Nephron progenitor cell (in vitro differentiated cells): ENCODE data around the gene HPS6.

ENCODE experiments used
- DNase-seq: peaks from one replicate; pipeline ENCODE4 v3.0.0; 2021
- H3K27ac Mint-ChIP-seq: 2 replicates; pipeline ENCODE4 v1.8.0; 2021; ENCODE audit warnings: mild to moderate bottlenecking, moderate library complexity, mixed read lengths
- H3K27me3 Mint-ChIP-seq: 2 replicates; pipeline ENCODE4 v1.8.0; 2021; ENCODE audit warnings: mild to moderate bottlenecking, low read depth, mixed read lengths; ENCODE audit not compliant: poor library complexity
- H3K36me3 Mint-ChIP-seq: 2 replicates; pipeline ENCODE4 v1.8.0; 2021; ENCODE audit warnings: low read depth, mixed read lengths
- H3K4me1 Mint-ChIP-seq: 2 replicates; pipeline ENCODE4 v1.8.0; 2021; ENCODE audit warnings: mixed read lengths
- H3K4me3 Mint-ChIP-seq: 2 replicates; pipeline ENCODE4 v1.8.0; 2021; ENCODE audit warnings: mild to moderate bottlenecking, moderate library complexity, mixed read lengths
- H3K9me3 Mint-ChIP-seq: 2 replicates; pipeline ENCODE4 v1.8.0; 2021; ENCODE audit warnings: mild to moderate bottlenecking, moderate library complexity, mixed read lengths
- CTCF ChIP-seq: fragments of 200-600 bp; sonication (generic); IDR thresholded peaks from 2 replicates; pipeline ENCODE4 v1.5.0; 2021; ENCODE audit warnings: antibody characterized with exemption

Gene HPS6

DNA sequence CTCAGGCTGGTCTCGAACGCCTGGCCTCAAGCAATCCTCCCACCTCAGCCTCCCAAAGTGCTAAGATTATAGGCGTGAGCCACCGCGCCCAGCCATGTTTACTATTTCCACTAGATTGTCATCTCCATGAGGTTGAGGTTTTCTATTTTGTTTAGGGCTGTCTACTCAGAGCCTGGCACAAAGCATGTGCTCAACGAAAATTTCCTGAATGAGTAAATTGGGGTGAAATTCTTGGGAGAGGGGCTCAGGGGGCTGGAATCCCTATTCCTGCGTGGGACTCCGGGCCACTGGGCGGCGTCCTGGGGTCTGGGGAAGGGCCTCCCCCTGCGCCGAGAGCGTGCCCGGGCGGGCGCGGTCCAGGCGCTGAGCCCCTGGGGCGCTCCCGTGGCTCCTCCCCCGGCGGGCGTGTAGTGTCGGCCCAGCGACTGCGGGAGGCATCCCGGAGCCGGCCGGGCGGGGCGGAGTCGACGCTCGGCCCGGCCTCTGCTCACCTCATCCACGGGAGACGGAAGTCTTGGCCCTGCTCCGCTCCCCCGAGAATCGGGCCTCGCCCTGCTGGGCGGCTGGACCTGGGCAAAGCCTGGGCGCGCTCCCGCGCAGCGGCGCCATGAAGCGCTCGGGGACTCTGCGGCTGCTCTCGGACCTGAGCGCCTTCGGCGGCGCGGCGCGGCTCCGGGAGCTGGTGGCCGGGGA lies at the start of gene HPS6:
TSS of gene HPS6 (plus strand) at position 482 of the 693 bp plus-strand sequence. CDS start at position 608, 126 bp downstream.
- no peak for TF ChIP-seq CTCF
- peaks cover 7% of the 10 kb centered on the region for H3K4me1 Mint-ChIP-seq
- H3K4me3 Mint-ChIP-seq = peak within 1 kb of the TSS; percentile 87
- no peaks in the 10 kb centered on the region for H3K9me3 Mint-ChIP-seq
- peak; percentile 85 for DNase-seq
- H3K36me3 Mint-ChIP-seq = no peaks in the 10 kb centered on the region
- peaks cover 36% of the 10 kb centered on the region for H3K27me3 Mint-ChIP-seq
- no peak within 1 kb of the TSS for H3K27ac Mint-ChIP-seq

DNA sequence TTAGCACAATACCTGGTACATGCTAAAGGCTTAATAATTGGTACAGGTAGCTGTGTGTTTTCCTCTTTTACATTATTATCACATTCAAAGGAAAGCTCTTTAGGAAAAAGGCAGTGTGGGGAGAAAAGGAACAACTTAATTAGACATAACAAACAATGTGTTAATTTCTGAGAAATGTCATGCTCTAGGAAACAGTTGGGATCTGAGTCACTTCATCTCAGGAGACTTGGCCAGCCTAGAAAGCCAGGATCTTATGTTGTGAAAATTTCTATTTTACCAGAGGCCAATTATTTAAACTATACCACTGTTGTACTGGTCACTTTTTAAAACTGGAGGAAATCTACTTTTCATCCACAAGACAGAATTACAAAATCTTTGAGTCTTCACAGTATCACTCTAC lies 48.7 kb upstream of the HPS6 start:
- Mint-ChIP-seq H3K9me3 (no peaks in the 10 kb centered on the region), H3K27me3 (no peaks in the 10 kb centered on the region), H3K4me1 (no peaks in the 10 kb centered on the region), H3K27ac (no peak overlapping the region), H3K4me3 (no peak overlapping the region), H3K36me3 (peaks cover 23% of the 10 kb centered on the region)
- TF ChIP-seq CTCF = no peak
- DNase-seq = no peak

- H3K27ac Mint-ChIP-seq = no peak overlapping the region
- H3K27me3 Mint-ChIP-seq = no peaks in the 10 kb centered on the region
- H3K36me3 Mint-ChIP-seq = peaks cover 31% of the 10 kb centered on the region
- peaks cover 5% of the 10 kb centered on the region for H3K9me3 Mint-ChIP-seq
- H3K4me3 Mint-ChIP-seq = no peak overlapping the region
- no peak for TF ChIP-seq CTCF
- no peaks in the 10 kb centered on the region for H3K4me1 Mint-ChIP-seq
- DNase-seq = no peak
These were observed 47.9 kb upstream of the HPS6 start for GRCh38 chr10:102017295-102017694.

DNA sequence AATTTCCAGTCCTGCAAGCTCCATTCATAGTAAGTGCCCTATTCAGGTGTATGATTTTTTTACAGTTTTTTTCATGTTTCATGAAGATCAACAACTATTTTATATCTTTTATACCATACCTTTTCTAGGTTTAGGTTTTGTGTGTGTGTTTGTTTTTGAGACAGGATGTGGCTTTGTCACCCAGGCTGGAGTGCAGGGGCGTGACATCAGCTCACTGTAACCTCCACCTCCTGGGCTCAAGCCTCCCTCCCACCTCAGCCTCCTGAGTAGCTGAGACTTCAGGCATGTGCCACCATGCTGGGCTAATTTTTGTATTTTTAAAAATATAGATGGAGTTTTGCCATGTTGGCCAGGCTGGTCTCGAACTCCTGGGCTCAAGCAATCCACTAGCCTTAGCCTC lies 44.2 kb upstream of the HPS6 start:
- DNase-seq = no peak
- H3K36me3 Mint-ChIP-seq = peaks cover 55% of the 10 kb centered on the region
- no peaks in the 10 kb centered on the region for H3K27me3 Mint-ChIP-seq
- H3K4me1 Mint-ChIP-seq = no peaks in the 10 kb centered on the region
- H3K4me3 Mint-ChIP-seq = no peak overlapping the region
- H3K9me3 Mint-ChIP-seq = peaks cover 5% of the 10 kb centered on the region
- no peak for TF ChIP-seq CTCF
- H3K27ac Mint-ChIP-seq = no peak overlapping the region

DNA sequence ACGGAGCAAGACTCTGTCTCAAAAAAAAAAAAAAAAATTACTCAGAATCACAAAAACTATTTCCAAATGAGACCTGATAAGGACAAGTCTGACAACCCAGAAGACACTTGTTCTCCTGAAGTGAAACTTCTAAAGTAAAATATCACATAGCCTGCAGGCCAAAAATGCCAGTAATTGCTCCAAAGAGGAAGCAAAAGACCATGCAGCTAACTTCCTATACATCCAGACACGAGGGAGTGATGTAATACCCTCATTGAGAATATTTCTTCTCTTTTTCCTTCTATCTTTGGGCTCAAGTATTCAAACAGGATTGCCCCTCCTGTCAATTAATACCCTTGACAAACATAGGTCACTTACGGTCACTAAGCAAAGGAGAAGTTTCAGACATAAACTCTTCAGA lies 40.4 kb upstream of the HPS6 start:
- Mint-ChIP-seq H3K4me1 (no peaks in the 10 kb centered on the region), H3K36me3 (peaks cover 73% of the 10 kb centered on the region), H3K27me3 (no peaks in the 10 kb centered on the region), H3K4me3 (no peak overlapping the region), H3K9me3 (peaks cover 5% of the 10 kb centered on the region), H3K27ac (no peak overlapping the region)
- DNase-seq = no peak
- TF ChIP-seq CTCF = no peak

GRCh38 chr10:102027261-102027660 lies 37.9 kb upstream of the HPS6 start:
- Mint-ChIP-seq H3K4me1 (no peaks in the 10 kb centered on the region), H3K9me3 (no peaks in the 10 kb centered on the region), H3K27ac (no peak overlapping the region), H3K4me3 (no peak overlapping the region), H3K27me3 (no peaks in the 10 kb centered on the region), H3K36me3 (peaks cover 67% of the 10 kb centered on the region)
- TF ChIP-seq CTCF = no peak
- no peak for DNase-seq
